Measurements from ENCODE around the gene MAS1.

DNA sequence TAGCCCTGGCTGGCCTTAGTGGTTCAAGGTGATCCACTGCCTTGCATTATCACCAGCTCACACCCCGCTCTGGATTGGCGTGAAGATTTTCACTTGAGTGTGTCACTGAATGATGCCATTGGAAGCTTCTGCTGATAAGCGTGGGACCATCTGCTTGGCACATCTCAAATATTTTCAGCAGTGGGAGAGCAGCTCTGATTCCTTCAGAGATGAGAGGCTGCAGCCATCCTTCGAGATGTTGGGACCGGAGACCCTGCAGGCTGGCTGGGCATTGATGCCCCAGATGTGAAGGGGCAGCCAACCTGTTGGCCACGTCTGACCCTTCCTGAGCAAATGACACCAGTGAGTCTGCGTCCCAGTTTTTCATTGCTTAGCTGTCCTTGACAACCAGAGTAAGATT, at the start of gene MAS1:
- no peak for TF ChIP-seq POLR2A (IDR thresholded peaks at IDR 0.05)
- no peak for TF ChIP-seq CTCF (IDR thresholded peaks at IDR 0.05)

Measured in tibial nerve (tissue), 3 donors.